Measurements from ENCODE around the gene FXYD6. TPM values are rescaled to one million over a fixed set of nuclear protein-coding genes. Genes with fewer than 3 reads are reported as not detected.
"Not testable (repeated sequence)": the region's sequence is repeated elsewhere in the genome, so short reads cannot be mapped to it uniquely, and the experiment has no call there.

FXYD6 gene
- total RNA-seq, 3 donors from 2014 or later, result 10.2 to 246 (median 15.9) TPM

DNA sequence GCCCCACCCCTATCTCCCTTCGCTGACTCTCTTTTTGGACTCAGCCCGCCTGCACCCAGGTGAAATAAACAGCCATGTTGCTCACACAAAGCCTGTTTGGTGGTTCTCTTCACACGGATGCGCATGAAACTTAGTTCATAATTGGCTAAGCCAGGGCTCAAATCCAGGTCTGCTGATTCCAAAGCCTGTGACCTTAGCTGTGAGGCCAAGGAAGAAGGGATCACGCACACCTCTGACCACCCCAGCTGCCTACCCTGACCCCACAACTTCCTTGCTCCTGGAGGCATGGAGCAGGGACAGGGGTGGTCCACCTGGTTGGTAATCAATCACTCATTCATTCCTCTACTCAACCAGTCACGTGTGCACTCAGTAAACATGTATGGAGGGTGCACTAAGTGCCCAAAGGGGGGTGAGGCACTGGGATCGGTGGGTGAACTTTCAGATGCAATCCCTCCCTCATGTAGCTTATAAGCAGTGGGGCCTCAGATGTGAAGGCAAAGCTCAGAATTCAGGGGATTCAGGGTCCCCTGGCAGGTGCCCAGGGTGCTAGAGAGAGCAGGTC is 62.2 kb downstream of the FXYD6 start:
- Histone ChIP-seq H3K9me3 (no peaks in the 10 kb centered on the region), H3K36me3 (ENCODE audit: low read depth) (no peaks in the 10 kb centered on the region), H3K4me1 (ENCODE audit: low read depth) (peaks cover 47% of the 10 kb centered on the region), H3K4me3 (no peak overlapping the region)
- intact Hi-C loops (cut with DNase I, micrococcal nuclease), result no loop called here
- ATAC-seq (peak; percentile 76), DNase-seq (peak in 2 of 3 donors; percentile 47 to 54)
- TF ChIP-seq, protein P1, sequence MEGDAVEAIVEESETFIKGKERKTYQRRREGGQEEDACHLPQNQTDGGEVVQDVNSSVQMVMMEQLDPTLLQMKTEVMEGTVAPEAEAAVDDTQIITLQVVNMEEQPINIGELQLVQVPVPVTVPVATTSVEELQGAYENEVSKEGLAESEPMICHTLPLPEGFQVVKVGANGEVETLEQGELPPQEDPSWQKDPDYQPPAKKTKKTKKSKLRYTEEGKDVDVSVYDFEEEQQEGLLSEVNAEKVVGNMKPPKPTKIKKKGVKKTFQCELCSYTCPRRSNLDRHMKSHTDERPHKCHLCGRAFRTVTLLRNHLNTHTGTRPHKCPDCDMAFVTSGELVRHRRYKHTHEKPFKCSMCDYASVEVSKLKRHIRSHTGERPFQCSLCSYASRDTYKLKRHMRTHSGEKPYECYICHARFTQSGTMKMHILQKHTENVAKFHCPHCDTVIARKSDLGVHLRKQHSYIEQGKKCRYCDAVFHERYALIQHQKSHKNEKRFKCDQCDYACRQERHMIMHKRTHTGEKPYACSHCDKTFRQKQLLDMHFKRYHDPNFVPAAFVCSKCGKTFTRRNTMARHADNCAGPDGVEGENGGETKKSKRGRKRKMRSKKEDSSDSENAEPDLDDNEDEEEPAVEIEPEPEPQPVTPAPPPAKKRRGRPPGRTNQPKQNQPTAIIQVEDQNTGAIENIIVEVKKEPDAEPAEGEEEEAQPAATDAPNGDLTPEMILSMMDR (IDR thresholded peaks at IDR 0.05), result no peak

DNA sequence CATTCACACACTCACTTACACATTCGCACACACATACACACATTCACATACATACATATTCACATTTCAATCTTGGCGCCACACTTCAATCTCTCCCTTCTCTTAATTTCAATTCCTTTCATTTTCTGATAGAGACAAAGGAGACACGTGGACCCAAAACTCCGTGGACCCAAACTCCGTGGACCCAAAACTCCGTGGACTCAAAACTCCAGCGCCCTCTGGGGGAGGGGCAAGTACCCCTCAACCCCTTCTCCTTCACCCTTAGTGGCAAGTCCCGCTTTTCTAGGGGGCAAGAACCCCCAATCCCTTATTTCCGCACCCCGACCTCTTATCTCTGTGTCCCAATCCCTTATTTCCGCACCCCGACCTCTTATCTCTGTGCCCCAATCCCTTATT is 66.4 kb downstream of the FXYD6 start:
- intact Hi-C loops (cut with DNase I, micrococcal nuclease); ATAC-seq; H3K9me3 ChIP-seq: not testable (repeated sequence)

DNA sequence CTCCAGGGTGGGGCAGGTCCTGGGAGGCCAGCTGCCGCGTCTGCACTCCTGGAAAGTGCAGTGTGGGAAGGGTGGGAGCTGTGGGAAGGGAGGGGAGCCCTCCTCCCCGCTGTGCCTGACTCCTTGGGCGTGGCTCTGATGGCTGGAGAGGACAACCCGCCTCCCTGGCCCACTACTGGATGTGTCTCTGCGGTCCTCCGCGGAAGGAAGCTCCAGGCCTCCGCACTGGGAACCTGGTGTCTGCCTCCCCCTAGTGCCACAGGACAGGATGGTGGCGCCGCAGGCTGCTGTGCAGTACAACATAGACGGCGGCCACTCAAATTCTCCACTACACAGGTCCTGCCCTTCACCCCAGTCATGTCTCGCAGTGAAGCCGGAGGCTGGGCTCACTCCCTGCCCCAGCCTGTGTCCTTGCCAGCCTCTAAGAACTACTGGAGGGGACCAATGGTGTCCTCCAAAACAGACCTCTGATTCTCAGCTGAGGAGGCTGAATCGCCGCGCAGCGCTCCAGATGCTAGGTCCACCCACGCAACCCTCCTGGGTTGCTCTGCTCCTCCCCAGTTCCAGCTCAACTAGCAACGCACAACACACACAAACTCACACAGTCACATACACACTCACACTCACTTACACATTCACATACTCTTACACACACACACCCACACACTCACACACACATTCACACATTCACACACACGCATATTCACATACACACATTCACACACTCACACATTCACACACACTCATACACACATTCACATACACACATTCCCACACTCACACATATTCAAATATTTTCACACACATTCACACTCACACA is 67.0 kb downstream of the FXYD6 start:
- Histone ChIP-seq H3K4me1 (ENCODE audit: low read depth) (peaks cover 32% of the 10 kb centered on the region), H3K36me3 (ENCODE audit: low read depth) (no peaks in the 10 kb centered on the region), H3K9me3 (no peaks in the 10 kb centered on the region), H3K4me3 (no peak overlapping the region)
- peak; percentile 81 to 88 (median 84) for DNase-seq
- peak; percentile 90 for ATAC-seq
- intact Hi-C loops (cut with DNase I, micrococcal nuclease), result loop anchor here in 1 of 2 donors (5.0 kb wide), 1 partner anchor 382 kb away; no protein-coding TSS in a partner anchor
- TF ChIP-seq, protein P1 (IDR thresholded peaks at IDR 0.05), result peak; percentile 32

More for the DNA sequence above, 66.4 kb downstream of the FXYD6 start:
- DNase-seq; H3K36me3 ChIP-seq (ENCODE audit: low read depth); H3K4me3 ChIP-seq: not testable (repeated sequence)
- H3K4me1 ChIP-seq (ENCODE audit: low read depth), result peaks cover 38% of the 10 kb centered on the region

DNA sequence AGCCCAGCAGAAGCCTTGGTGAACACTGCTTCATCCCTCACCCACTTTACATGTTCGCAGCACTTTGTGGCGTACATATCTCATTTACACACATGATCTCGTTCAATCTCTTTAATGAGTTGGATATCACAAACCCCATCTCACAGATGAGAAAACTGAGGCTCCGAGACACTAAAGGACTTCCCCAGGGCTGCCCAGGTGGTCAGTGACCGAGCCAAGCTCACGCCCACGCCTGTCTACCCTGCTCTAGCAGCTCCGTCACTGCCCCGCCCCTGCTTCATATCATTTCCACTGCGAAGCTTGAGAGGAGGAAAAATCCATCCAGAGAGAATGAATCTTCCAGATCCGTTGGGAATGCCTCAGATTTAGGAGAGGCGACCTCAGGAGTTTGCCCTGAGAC is 67.7 kb downstream of the FXYD6 start:
- H3K9me3 ChIP-seq, result no peaks in the 10 kb centered on the region
- no peak overlapping the region for H3K4me3 ChIP-seq
- intact Hi-C loops (cut with DNase I, micrococcal nuclease), result loop anchor here in 1 of 2 donors (5.0 kb wide), 1 partner anchor 381 kb away; no protein-coding TSS in a partner anchor
- H3K36me3 ChIP-seq (ENCODE audit: low read depth), result no peaks in the 10 kb centered on the region
- ATAC-seq (peak; percentile 76), DNase-seq (peak; percentile 65 to 79 (median 65))
- TF ChIP-seq, protein P1 (IDR thresholded peaks at IDR 0.05), result no peak
- H3K4me1 ChIP-seq (ENCODE audit: low read depth), result peaks cover 27% of the 10 kb centered on the region

DNA sequence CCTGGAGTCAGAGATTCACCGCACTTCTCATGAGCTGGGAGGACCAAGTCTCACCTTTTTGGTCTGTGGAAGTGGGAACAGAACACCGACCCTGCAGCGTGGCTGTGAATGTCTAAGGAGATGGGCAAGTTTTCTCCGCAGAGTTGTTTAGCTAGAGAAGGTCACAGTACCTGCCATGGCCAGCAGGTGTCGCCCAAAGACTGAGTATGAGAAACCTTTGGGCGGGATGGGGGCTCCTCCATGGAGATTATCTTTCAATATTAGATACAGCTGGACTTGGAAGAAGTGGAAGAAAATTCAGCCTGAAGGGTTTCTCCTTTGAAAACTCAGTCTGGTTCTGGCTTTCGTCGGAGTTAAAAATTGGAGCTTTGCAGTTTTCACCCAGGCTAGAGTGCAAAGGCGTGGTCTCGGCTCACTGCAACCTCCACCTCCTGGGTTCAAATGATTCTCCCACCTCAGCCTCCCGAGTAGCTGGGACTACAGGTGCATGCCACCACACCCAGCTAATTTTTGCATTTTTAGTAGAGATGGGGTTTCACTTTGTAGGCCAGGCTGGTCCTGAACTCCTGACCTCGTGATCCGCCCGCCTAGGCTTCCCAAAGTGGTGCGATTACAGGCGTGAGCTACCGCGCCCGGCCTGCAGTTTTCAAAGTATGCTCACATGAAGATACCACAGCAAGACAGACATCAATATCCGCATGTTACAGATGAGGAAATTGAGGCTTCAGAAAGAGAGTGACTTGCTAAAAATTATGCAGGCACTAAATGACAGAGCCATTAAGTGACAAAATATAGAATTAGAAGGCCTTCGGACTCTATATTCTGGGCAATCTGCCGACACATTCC is 68.8 kb downstream of the FXYD6 start:
- intact Hi-C loops (cut with DNase I, micrococcal nuclease), result loop anchor here in 1 of 2 donors (5.0 kb wide), 1 partner anchor 380 kb away; no protein-coding TSS in a partner anchor

More for the DNA sequence above, 68.8 kb downstream of the FXYD6 start:
- Histone ChIP-seq H3K4me3 (no peak overlapping the region), H3K4me1 (ENCODE audit: low read depth) (peaks cover 23% of the 10 kb centered on the region), H3K36me3 (ENCODE audit: low read depth) (no peaks in the 10 kb centered on the region), H3K9me3 (no peaks in the 10 kb centered on the region)
- DNase-seq, result peak in 2 of 3 donors; percentile 84 to 96
- peak; percentile 68 for ATAC-seq
- TF ChIP-seq, protein P1 (IDR thresholded peaks at IDR 0.05), result peak; percentile 72

Measured in mucosa of descending colon (tissue), 3 donors.